ENCODE measurements around the gene ABCC8.

Gene ABCC8

DNA sequence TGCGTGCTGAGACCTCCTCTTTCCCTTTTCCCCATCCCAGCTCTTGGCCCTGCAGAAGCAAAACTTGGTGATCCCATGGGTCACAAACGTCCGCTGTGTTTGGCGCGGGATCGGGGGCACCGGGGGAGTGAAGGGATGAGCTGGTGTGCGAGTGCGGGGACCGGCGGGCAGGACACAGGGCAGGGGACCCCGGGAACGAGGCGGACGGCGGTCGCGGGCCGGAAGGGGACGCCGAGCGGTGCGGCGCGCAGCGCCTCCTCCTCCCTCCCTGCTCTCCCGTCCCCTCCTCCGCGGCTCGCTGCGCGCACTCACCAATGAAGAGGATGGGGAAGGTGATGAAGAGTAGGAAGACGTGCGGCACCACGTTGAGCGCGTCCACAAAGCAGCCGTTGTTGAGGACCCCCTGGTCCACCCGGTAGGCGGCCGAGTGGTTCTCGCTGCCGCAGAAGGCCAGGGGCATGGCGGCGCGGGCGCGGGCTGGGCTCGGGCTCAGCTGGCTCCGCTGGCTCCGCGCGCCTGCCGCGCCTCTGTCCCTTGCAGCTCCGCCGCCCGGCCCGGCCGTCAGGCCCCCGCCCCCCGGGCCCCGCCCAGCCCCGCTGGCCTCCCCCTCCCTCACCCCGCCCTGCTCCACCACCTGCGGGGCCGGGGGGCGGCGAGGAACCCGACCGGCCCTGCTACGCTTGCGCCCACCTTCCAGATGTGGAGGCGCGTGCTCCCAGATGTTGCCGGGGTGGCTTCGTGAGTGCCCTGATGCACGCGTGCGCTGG is at the start of gene ABCC8:
TSS of gene ABCC8 (minus strand) at position 529 of the 767 bp plus-strand sequence. CDS start at position 460, 69 bp downstream.
- DNase-seq = no peak
- TF ChIP-seq GATA1 (IDR thresholded peaks at IDR 0.05; ENCODE audit: low read depth, low read length) (no peak), POLR2A (IDR thresholded peaks at IDR 0.05; ENCODE audit: low read length) (no peak)

DNA sequence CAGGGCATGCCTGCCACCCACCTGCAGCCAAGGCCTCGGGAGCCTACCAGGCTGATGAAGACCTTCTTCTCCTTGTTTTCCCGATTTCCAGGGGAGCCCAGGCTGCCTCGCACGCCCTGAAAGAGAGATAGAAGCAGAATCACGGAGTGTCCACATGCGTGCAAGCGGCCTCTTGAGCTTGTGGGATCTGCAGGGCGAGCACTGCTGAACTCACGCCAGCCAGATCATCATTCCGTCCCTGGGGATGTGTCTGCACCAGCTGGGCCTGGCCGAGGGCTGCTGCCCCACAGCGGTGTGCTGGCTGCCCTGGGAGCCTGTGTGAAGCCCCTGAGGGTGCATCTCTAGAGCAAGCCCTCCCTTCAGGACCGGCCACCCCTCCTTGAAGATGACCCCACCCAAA is 49.7 kb upstream of the ABCC8 start:
- no peak for DNase-seq
- TF ChIP-seq GATA1 (IDR thresholded peaks at IDR 0.05; ENCODE audit: low read depth, low read length) (no peak), POLR2A (IDR thresholded peaks at IDR 0.05; ENCODE audit: low read length) (no peak)

DNA sequence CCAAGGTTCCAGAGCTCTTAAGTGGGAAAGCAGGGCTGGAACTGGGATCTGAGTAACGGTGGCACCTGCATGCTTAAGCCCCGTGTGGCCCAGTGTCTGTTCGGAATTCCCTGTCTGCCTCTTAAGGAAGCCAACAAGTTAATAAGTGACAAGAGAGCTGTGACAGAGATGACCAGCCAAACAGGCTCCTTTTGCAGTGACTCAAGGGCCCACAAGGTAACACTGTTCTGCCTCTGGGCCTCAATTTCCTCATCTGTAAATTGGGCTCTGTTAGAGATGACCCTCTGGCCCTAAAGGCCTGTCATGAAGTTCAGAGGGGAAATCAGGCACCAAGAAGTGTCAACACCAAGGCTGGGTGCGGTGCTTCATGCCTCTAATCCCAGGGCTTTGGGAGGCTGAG is 48.9 kb upstream of the ABCC8 start:
- no peak for DNase-seq
- TF ChIP-seq GATA1 (IDR thresholded peaks at IDR 0.05; ENCODE audit: low read depth, low read length) = no peak
- TF ChIP-seq POLR2A (IDR thresholded peaks at IDR 0.05; ENCODE audit: low read length) = no peak

DNA sequence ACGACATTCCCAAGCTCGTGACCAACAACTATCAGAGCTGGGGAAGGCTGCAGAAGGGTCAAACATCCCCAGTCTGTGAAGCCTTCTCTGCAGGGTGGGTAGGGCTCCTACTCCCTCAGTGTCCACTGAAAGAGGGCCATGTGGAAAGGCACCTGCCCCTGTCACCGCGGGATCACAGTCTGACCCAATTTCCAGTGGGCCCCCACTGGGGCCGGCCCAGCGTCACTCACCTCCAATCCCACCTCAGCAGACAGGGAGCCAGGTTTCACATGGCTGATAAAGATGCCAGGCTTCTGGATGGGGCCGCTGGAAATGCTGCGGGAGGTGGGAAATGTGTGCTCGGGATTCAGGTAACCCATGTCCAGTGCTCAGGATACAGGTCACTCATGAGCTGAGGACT is 47.6 kb upstream of the ABCC8 start:
- no peak for DNase-seq
- TF ChIP-seq GATA1 (IDR thresholded peaks at IDR 0.05; ENCODE audit: low read depth, low read length) (no peak), POLR2A (IDR thresholded peaks at IDR 0.05; ENCODE audit: low read length) (no peak)

DNA sequence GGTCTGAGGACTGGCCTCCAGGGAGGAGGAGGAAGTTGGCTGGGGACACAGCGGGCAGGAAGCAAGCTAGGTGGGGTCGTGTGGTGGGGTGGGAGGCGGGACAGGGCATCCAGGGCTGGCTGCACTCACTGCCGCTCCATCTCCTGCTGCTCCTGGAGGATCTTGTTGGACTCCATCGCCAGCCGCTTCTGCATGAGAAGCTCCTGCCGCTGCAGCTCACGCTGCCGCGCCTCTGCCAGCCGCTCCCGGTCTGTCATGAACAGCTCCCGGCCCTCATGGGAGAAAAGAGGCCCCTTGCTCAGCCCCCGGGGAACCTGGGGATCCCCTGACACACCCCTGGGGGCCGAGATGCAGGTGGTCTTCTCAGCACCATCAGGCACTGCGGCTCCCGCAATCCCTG is 46.0 kb upstream of the ABCC8 start:
- DNase-seq = no peak
- TF ChIP-seq POLR2A (IDR thresholded peaks at IDR 0.05; ENCODE audit: low read length) (no peak), GATA1 (IDR thresholded peaks at IDR 0.05; ENCODE audit: low read depth, low read length) (no peak)

DNA sequence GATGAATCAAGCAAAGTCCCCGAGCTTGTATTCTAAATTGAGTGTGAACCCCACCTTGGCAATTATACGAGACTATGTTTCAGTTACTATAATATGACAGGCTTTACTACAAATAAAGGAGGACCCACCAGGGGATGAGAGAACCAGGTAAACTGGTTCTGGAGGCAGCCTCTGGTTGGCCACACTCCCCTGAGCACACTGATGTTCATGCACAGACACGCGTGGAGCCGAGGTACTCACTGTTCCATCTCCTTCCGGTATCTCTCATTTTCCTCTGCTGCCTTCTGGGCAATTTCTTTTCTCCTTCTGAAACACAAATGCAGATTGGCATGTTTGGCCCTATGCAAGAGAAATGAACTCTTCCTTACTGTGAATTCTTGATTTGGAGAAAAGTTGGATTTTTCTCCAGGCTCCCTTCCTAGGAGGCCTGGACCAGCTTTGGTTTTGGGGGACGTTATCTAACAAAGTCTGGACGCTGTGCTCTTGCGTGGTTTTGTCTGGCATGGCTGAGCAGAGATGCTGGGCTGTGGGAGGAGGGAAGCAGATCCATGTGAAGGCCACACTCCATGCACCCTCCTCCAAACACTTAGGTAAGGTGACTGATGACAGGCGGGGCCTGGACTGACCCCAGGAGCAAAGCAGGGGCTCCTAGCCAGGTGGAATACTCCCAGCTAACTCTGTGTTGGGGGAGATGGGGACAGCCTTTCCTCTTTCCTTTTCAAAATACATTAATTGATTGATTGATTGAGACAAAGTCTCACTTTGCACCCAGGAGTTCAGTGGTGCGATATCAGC is 44.7 kb upstream of the ABCC8 start:
- no peak for DNase-seq
- TF ChIP-seq POLR2A (IDR thresholded peaks at IDR 0.05; ENCODE audit: low read length) (no peak), GATA1 (IDR thresholded peaks at IDR 0.05; ENCODE audit: low read depth, low read length) (no peak)

DNA sequence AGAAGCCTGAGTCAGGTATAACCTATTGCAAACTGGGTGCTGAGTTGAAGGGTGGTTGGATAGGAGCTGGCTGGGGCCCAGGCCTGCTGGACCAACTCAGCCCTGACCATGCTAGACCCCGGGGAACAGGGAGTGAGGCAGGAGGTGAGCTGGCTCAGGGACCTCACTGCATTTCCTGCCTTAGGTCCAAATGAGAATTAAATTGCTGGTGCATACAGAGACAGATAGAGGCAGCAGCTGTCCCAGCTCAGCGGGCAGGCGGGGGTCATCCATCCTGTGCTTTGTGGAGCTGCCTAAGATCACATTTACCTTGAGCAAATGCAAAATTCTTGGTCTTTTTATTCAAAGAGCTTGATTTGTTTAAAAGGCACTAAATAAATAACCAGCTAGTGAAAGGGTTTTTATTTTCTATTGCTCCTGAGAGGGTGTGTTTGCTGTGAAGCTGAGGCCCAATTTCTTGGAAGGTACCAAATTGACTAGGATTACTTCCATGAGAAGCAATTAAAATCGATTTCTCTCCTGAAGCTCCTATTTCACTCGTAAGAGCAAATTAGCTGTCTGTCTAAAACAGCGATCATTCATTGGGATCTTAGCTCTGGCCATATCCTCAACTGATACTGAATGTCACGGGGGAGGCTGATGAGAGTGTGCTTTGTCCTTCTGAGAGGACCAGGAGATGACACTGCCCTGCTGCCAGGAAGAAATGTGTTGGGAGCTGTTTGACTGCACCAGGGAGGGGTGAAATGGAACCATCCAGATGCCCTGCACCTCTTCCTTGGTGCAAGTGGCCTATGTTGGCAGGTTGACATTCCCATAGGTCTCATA is 42.6 kb upstream of the ABCC8 start:
- TF ChIP-seq POLR2A (IDR thresholded peaks at IDR 0.05; ENCODE audit: low read length) (no peak), GATA1 (IDR thresholded peaks at IDR 0.05; ENCODE audit: low read depth, low read length) (no peak)
- no peak for DNase-seq

DNA sequence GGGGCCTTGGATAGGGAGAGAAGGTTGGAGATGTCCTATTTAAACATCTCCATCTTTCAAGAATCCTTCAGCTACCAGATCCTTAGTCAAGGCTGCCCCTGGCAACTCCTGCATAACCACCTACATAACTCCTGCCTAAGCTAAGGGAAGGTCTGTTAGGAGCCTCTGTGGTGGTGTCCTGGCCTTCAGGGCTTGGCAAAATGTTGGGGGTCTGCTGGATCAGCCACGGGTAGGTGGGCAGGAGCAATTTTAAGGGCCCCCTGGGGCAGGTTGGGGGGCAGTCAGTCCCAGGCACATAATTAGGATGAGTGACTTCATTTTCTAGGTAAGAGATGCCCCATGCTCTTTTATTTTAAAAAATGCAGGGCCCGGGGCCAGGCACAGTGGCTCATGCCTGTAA is 41.7 kb upstream of the ABCC8 start:
- no peak for DNase-seq
- no peak for TF ChIP-seq POLR2A (IDR thresholded peaks at IDR 0.05; ENCODE audit: low read length)
- no peak for TF ChIP-seq GATA1 (IDR thresholded peaks at IDR 0.05; ENCODE audit: low read depth, low read length)

DNA sequence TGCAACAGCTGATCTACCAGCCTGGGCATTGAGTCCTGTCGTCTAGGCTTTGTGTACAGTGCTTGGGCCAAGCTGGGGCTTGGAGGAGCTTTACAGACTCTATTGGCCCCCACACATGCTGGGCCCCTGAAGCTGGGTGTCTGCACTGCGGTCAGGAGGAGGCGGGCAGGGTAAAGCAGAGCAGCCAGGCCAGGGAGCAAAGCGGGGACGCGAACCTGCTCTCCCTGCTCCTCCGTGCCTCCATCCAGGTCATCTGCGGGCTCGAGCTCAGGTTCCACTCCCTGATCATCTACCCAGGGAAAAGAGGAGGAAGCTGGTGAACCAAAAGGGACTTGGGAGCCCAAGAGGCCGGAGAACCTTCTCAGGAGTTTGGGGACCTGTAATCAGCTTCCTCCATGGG is 40.5 kb upstream of the ABCC8 start:
- TF ChIP-seq POLR2A (IDR thresholded peaks at IDR 0.05; ENCODE audit: low read length) = no peak
- TF ChIP-seq GATA1 (IDR thresholded peaks at IDR 0.05; ENCODE audit: low read depth, low read length) = no peak
- DNase-seq = no peak

DNA sequence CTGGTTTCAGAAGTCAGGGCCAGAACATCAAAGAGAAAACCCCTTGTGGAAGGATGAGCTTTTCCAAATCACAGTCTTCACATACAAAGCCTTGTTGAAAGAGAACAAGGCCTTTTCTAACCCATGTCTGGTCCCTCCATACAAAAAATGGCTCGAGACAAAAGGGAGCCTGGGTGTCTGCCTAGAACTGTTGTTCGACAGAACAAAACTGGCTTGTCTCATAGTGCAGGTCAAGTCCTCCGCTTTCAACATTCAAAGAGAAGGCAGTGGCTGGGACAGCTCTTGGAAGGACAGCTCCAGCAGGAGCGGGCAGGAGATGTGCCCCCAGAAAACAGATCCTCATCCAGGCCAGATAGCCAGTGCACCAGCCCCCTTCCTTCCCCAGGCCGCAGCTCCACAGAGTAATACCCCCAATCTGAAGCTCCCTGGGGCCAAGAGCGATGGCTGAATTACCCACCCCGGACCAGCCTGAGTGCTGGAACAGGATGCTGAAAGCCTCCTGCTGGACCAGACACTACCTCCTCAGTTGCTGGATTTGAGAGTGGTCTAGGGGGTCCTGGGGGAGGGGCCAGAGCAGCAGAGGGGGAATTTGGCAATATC is 40.0 kb upstream of the ABCC8 start:
- TF ChIP-seq POLR2A (IDR thresholded peaks at IDR 0.05; ENCODE audit: low read length) (no peak), GATA1 (IDR thresholded peaks at IDR 0.05; ENCODE audit: low read depth, low read length) (no peak)
- DNase-seq = no peak

DNA sequence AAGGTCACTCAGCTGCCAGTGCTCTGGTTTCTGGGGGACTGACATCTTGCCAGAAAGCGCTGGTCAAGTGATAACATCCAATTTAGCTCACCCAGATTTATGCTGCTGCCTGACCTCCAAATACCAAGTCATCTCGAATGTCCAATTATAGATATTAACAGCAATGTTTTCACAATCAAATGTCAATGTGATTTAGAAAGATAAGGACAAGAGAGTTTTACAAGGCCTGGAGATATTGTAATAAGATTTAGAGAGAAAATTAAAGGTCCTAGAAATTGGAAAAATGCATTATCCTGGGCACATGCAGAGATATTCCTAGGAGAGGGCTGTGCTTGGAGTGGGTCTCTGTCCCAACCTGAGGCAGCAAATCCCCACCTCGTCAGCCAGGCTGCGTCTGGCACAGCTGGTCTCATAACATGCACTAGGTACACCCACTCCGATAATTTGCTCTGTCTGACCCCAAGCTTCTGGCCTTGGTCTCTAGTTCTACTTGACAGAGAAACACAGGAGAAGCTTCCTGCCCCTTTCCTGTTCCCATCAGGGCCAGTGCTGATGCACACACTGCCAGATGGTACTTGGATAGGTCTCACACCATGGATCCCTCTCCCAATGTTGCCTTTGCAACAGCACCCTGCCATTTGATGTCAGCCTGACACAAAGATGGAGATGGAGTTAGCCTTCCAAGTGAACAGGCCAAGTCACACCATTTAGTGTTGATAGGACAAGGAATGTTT is 39.0 kb upstream of the ABCC8 start:
- DNase-seq = no peak
- TF ChIP-seq GATA1 (IDR thresholded peaks at IDR 0.05; ENCODE audit: low read depth, low read length) (no peak), POLR2A (IDR thresholded peaks at IDR 0.05; ENCODE audit: low read length) (no peak)

DNA sequence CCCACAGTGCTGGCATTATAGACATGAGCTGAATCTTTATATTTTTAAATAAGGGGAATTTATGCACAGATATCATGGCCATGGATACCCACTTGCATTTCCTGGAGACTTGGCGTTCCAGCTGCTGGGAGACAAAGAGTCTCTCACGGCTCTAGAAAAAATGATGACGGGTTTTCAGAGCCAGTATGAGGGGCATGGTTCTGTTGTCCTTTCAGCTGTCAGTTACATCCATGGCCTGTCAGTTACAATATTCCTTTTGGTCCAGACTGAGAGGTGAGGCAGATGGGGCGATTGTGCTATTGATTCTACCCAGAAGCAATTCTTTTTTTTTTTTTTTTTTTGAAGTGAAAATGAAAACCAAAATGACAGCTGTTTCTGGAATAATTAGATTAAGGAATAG is 37.8 kb upstream of the ABCC8 start:
- TF ChIP-seq POLR2A (IDR thresholded peaks at IDR 0.05; ENCODE audit: low read length) (no peak), GATA1 (IDR thresholded peaks at IDR 0.05; ENCODE audit: low read depth, low read length) (no peak)
- no peak for DNase-seq

DNA sequence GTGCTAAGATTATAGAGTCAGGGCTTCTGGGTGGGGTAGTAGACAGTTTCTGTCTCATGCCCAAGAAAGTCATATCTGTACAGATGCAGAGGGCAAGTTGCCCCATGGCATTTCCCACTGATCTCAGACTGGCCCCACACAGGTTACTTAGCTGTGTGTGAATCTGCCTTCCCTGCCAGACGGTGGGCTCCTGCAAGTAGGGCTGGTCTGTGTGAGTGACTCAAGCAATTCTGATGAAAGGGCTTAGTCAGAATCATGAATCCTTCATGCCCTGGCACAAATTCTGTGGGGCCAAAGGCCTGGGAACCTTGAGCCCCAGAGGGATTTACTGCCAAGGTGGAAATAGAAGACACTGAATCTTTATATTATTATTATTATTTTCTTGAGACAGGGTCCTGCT is 37.2 kb upstream of the ABCC8 start:
- DNase-seq = no peak
- TF ChIP-seq GATA1 (IDR thresholded peaks at IDR 0.05; ENCODE audit: low read depth, low read length) (no peak), POLR2A (IDR thresholded peaks at IDR 0.05; ENCODE audit: low read length) (no peak)

Data from erythroblast (primary cell).